Muscle layer of colon (tissue), 2 donors: ENCODE results near the gene NEK8.
"Not testable (repeated sequence)": the region's sequence is repeated elsewhere in the genome, so short reads cannot be mapped to it uniquely, and the experiment has no call there.

ENCODE experiments used
- H3K27ac ChIP-seq: one replicate; pipeline ENCODE4 v1.7.0; 2013; ENCODE audit warnings: low read depth, mild to moderate bottlenecking, low read length, moderate library complexity
- H3K27me3 ChIP-seq, 2 donors: one replicate each; pipeline ENCODE4 v1.7.0; 2013; ENCODE audit warnings: low read length in 2 of 2, mild to moderate bottlenecking in 2 of 2; ENCODE audit not compliant: insufficient read depth in 2 of 2, control insufficient read depth in 1 of 2
- H3K36me3 ChIP-seq: one replicate; pipeline ENCODE4 v1.7.0; 2013; ENCODE audit warnings: mild to moderate bottlenecking, low read length; ENCODE audit not compliant: insufficient read depth
- H3K4me1 ChIP-seq: one replicate; pipeline ENCODE4 v1.7.0; 2013; ENCODE audit warnings: mild to moderate bottlenecking, low read length; ENCODE audit not compliant: insufficient read depth
- H3K4me3 ChIP-seq, 2 donors: one replicate each; pipeline ENCODE4 v1.7.0; 2013; ENCODE audit warnings: low read length in 2 of 2, low read depth in 1 of 2, mild to moderate bottlenecking in 1 of 2, moderate library complexity in 1 of 2
- H3K9ac ChIP-seq: one replicate; pipeline ENCODE4 v1.7.0; 2013; ENCODE audit warnings: low read length
- H3K9me3 ChIP-seq: one replicate; pipeline ENCODE4 v1.7.0; 2013; ENCODE audit warnings: mild to moderate bottlenecking, low read length
- donor health status: abdominal sarcoma.
- donor health status: Adenocarcinoma of cecum.

NEK8 gene

DNA sequence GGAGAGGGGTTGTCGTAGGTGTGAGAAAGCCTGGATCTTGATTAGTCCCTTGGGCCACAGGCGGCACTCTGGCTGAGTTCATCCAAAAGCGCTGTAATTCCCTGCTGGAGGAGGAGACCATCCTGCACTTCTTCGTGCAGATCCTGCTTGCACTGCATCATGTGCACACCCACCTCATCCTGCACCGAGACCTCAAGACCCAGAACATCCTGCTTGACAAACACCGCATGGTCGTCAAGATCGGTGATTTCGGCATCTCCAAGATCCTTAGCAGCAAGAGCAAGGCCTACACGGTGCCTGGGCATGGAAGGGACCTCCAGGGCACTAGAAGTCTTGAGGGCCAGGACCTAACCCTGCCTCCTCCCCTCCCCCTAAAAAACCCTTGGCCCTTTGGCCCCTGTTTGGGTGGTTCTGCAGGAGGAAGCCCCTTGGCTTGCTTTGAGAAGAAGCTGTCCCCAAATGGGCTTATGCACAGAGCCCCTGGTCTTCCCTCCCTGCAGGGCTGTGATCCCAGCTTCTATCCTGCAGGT is 6.2 kb downstream of the NEK8 start:
- Histone ChIP-seq H3K27me3 (no peaks in the 10 kb centered on the region), H3K9me3 (no peaks in the 10 kb centered on the region), H3K4me3 (no peak overlapping the region), H3K9ac (no peak overlapping the region), H3K4me1 (no peaks in the 10 kb centered on the region), H3K36me3 (no peaks in the 10 kb centered on the region), H3K27ac (no peak overlapping the region)

GRCh38 chr17:28735242-28735722 is 6.7 kb downstream of the NEK8 start:
- Histone ChIP-seq H3K27me3 (no peaks in the 10 kb centered on the region), H3K36me3 (no peaks in the 10 kb centered on the region), H3K9ac (no peak overlapping the region), H3K9me3 (no peaks in the 10 kb centered on the region), H3K4me1 (no peaks in the 10 kb centered on the region), H3K4me3 (no peak overlapping the region), H3K27ac (no peak overlapping the region)

DNA sequence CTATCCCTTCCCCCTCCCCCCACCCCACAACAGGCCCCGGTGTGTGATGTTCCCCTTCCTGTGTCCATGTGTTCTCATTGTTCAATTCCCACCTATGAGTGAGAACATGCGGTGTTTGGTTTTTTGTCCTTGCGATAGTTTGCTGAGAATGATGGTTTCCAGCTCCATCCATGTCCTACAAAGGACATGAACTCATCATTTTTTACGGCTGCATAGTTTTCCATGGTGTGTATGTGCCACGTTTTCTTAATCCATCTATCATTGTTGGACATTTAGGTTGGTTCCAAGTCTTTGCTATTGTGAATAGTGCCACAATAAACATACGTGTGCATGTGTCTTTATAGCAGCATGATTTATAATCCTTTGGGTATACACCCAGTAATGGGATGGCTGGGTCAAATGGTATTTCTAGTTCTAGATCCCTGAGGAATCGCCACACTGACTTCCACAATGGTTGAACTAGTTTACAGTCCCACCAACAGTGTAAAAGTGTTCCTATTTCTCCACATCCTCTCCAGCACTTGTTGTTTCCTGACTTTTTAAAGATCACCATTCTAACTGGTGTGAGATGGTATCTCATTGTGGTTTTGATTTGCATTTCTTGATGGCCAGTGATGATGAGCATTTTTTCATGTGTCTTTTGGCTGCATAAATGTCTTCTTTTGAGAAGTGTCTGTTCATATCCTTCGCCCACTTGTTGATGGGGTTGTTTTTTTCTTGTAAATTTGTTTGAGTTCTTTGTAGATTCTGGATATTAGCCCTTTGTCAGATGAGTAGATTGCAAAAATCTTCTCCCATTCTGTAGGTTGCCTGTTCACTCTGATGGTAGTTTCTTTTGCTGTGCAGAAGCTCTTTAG is 7.6 kb downstream of the NEK8 start:
- H3K4me1 ChIP-seq, H3K4me3 ChIP-seq, H3K27me3 ChIP-seq, H3K9ac ChIP-seq, H3K36me3 ChIP-seq, H3K9me3 ChIP-seq, H3K27ac ChIP-seq: not testable (repeated sequence)

GRCh38 chr17:28737316-28737715 is 8.7 kb downstream of the NEK8 start:
- Histone ChIP-seq H3K9me3 (no peaks in the 10 kb centered on the region), H3K36me3 (no peaks in the 10 kb centered on the region), H3K4me3 (no peak overlapping the region), H3K27ac (no peak overlapping the region), H3K27me3 (no peaks in the 10 kb centered on the region), H3K9ac (no peak overlapping the region), H3K4me1 (no peaks in the 10 kb centered on the region)

GRCh38 chr17:28737770-28738679 is 9.4 kb downstream of the NEK8 start:
- Histone ChIP-seq H3K4me1 (no peaks in the 10 kb centered on the region), H3K9ac (no peak overlapping the region)

GRCh38 chr17:28738680-28739384 is 10.2 kb downstream of the NEK8 start:
- Histone ChIP-seq H3K36me3 (no peaks in the 10 kb centered on the region), H3K4me1 (no peaks in the 10 kb centered on the region), H3K4me3 (no peak overlapping the region), H3K9me3 (no peaks in the 10 kb centered on the region), H3K27ac (no peak overlapping the region), H3K27me3 (no peaks in the 10 kb centered on the region), H3K9ac (no peak overlapping the region)

More at GRCh38 chr17:28737770-28738679, 9.4 kb downstream of the NEK8 start:
- Histone ChIP-seq H3K36me3 (no peaks in the 10 kb centered on the region), H3K9me3 (no peaks in the 10 kb centered on the region), H3K4me3 (no peak overlapping the region), H3K27me3 (no peaks in the 10 kb centered on the region), H3K27ac (no peak overlapping the region)

GRCh38 chr17:28740406-28741357 is 12.1 kb downstream of the NEK8 start:
- H3K4me3 ChIP-seq: no peak overlapping the region
- no peaks in the 10 kb centered on the region for H3K36me3 ChIP-seq
- H3K4me1 ChIP-seq: peaks cover 14% of the 10 kb centered on the region
- no peaks in the 10 kb centered on the region for H3K27me3 ChIP-seq
- no peak overlapping the region for H3K9ac ChIP-seq
- no peaks in the 10 kb centered on the region for H3K9me3 ChIP-seq
- no peak overlapping the region for H3K27ac ChIP-seq

DNA sequence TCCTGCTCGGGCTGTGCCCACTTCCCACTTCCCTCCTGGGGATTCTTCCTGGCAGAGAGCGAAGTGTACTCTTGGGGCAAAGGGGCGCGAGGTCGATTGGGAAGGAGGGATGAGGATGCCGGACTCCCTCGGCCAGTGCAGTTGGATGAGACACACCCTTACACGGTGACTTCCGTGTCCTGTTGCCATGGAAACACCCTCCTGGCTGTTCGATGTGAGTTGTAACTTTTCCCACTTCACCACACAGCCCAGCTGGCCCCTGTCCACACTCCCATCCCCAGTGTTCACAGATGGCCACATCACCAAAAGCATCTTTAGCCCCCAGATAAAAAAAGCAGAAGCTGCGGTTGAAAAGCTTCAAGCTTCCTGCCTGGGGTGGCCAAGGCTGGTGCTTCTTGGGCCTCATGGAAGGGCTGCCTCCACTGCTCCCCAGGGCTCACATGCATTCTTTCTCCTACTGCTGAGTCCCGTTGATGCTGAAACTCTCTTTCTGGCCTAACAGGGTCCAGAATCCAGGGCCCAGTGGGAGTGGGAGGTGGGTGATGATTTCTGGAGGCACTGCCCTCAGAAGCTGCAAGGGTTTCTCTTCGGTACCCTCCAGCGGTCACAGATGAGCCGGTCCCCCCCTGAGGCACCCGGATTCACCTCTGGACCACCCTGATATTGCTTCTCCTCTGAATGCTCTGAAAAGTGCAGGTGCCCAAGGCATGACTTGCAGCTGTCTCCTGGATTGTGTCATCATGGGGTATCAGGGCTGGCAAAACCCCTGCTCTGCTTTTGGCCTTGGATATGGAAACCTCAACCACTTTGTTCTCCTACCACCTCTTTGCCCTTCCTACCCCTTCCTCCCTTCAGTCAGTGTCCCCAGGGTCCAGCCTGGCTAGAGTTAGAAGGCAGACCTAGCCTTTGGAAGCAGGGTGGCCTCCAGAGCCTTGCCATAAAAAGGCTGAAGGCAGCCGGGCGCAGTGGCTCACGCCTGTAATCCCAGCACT is 13.1 kb downstream of the NEK8 start:
- Histone ChIP-seq H3K36me3 (no peaks in the 10 kb centered on the region), H3K9me3 (no peaks in the 10 kb centered on the region), H3K27me3 (no peaks in the 10 kb centered on the region), H3K4me3 (no peak overlapping the region), H3K9ac (no peak overlapping the region), H3K4me1 (peaks cover 24% of the 10 kb centered on the region), H3K27ac (no peak overlapping the region)

- H3K9me3 ChIP-seq: no peaks in the 10 kb centered on the region
- H3K4me1 ChIP-seq: peaks cover 28% of the 10 kb centered on the region
- H3K9ac ChIP-seq: peak within 1 kb of the TSS; percentile 71
- peak within 1 kb of the TSS; percentile 91 for H3K27ac ChIP-seq
- H3K27me3 ChIP-seq: no peaks in the 10 kb centered on the region
- H3K36me3 ChIP-seq: peaks cover 5% of the 10 kb centered on the region
- H3K4me3 ChIP-seq: peak within 1 kb of the TSS; percentile 71 to 86
Measured at GRCh38 chr17:28743243-28744103, 14.9 kb downstream of the NEK8 start, which contains the start of gene TRAF4. TSS of gene TRAF4 (plus strand) at chr17:28744011. CDS start at chr17:28744113, 102 bp downstream.
